GM10248 (cell line): ENCODE results near the gene ROBO1.

Experiments used
- CTCF ChIA-PET: fragments of 300-600 bp; sonication (Branson Sonifier 250); formaldehyde crosslinking; extraction: SDS; loops from one replicate; lab custom pipeline; 2021; ENCODE audit warnings: antibody characterized with exemption; lab: Yijun Ruan, JAX
- POLR2A ChIA-PET: fragments of 350-650 bp; sonication (Branson Sonifier 250); formaldehyde crosslinking; extraction: SDS; loops from one replicate; lab custom pipeline; 2020; ENCODE audit warnings: antibody characterized with exemption; lab: Yijun Ruan, JAX
- DNase-seq: peaks from one replicate; pipeline ENCODE4 v3.0.0; 2012; ENCODE audit errors: extremely low spot score
- CTCF ChIP-seq: IDR thresholded peaks from 2 replicates; pipeline ENCODE4 v1.5.1; 2012; ENCODE audit warnings: mild to moderate bottlenecking, low read depth; ENCODE audit errors: extremely low read depth, missing control alignments, control extremely low read depth

ROBO1 gene

GRCh38 chr3:78858910-78859309 lies 908.9 kb downstream of the ROBO1 start:
- no peak for TF ChIP-seq CTCF
- no peak for DNase-seq
- CTCF ChIA-PET = no interaction called here
- POLR2A ChIA-PET = no interaction called here

GRCh38 chr3:78858174-78858573 lies 909.6 kb downstream of the ROBO1 start:
- ChIA-PET CTCF (no interaction called here), POLR2A (no interaction called here)
- no peak for TF ChIP-seq CTCF
- DNase-seq = no peak

- DNase-seq = no peak
- no peak for TF ChIP-seq CTCF
- ChIA-PET CTCF (no interaction called here), POLR2A (no interaction called here)
Observed at GRCh38 chr3:78857494-78858111, 910.2 kb downstream of the ROBO1 start.

- no peak for TF ChIP-seq CTCF
- DNase-seq = no peak
- CTCF ChIA-PET = no interaction called here
- POLR2A ChIA-PET = no interaction called here
Observed at GRCh38 chr3:78856164-78856563, 911.6 kb downstream of the ROBO1 start.

- POLR2A ChIA-PET = no interaction called here
Observed at GRCh38 chr3:78855190-78855589, 912.6 kb downstream of the ROBO1 start.

More at GRCh38 chr3:78855190-78855589, 912.6 kb downstream of the ROBO1 start:
- no peak for DNase-seq
- CTCF ChIA-PET = interaction anchor here (0.7 kb wide), 1 partner anchor 8 kb away, joined by 3 read pairs; no protein-coding TSS in a partner anchor
- TF ChIP-seq CTCF = no peak
